NCI-H510A treated with DMSO at 0.1 percent for 48 hours (cell line): ENCODE data around the gene PLAAT4.
A peak's percentile ranks its signal among the peaks of the same experiment; 100 is the strongest.
"Not testable (repeated sequence)": the region's sequence is repeated elsewhere in the genome, so short reads cannot be mapped to it uniquely, and the experiment has no call there.

Source experiments
- DNase-seq: peaks from one replicate; lab custom pipeline; 2025; lab: John Stamatoyannopoulos, UW

Gene PLAAT4

DNA sequence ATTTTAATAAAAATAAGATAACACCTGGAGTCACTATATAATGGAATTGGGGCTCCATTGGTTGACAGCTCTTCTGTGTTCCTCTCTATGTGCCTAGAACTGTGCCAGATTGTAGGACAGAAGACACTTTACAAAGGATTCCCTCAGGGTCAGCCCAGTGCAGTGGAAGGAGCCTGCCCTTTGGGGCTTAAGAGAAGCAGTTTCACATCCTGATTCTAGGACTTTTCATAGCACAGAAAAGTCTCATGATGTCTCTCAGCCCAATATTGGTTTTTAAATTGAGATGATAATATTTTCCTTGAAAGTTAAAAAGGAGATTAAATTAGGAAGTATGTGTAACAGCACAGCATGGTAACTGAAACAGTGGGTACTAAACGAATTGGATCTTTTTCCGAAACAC is 7.1 kb downstream of the PLAAT4 start:
- DNase-seq = no peak

- DNase-seq = no peak
These were observed 10.5 kb downstream of the PLAAT4 start for GRCh38 chr11:63547061-63547460.

DNA sequence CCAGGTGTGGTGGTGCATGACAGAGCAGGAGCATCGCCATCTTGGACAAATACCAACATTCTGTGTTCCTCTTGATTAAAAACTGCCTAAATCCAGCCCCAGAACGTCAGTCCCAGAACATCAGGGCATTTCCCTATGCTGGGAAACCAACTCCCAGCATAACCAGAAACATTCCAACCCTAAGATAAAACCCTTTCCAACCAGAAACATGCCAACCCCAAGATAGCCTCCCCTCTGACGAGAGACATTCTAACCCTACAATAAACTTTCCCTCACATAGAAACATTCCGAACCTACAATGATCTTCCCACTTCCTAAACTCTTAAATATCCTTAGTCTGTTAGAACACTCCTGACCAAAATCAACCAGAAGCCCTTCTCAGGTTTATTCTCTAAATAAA is 11.6 kb downstream of the PLAAT4 start:
- no peak for DNase-seq

DNA sequence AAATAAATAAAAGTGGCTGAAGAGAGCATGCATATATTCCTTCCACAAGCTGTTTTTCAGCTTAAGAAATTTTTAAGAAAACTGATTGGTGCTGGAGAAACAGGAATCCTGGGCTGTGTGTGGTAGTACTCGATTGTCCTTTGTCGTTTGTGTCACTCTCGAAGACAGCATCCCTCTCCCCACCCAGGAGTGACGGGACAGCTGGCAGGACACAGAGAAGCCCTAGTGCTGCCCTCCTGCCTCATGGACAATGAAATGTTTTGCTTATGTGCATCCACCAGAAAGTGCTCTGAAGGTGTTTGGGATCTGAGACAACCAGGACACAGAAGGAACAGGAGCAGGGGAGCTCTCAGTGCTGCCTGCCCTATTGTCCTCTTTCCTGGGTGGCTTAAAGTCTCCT is 12.8 kb downstream of the PLAAT4 start:
- no peak for DNase-seq

- DNase-seq = not testable (repeated sequence)
These were observed 13.6 kb downstream of the PLAAT4 start for GRCh38 chr11:63550156-63550700.

GRCh38 chr11:63551091-63551888 is 14.7 kb downstream of the PLAAT4 start:
- DNase-seq = no peak

GRCh38 chr11:63551889-63552266 is 15.3 kb downstream of the PLAAT4 start:
- no peak for DNase-seq

- no peak for DNase-seq
These were observed 16.3 kb downstream of the PLAAT4 start for GRCh38 chr11:63552921-63553320.

- no peak for DNase-seq
These were observed 17.2 kb downstream of the PLAAT4 start for GRCh38 chr11:63553759-63554158.

DNA sequence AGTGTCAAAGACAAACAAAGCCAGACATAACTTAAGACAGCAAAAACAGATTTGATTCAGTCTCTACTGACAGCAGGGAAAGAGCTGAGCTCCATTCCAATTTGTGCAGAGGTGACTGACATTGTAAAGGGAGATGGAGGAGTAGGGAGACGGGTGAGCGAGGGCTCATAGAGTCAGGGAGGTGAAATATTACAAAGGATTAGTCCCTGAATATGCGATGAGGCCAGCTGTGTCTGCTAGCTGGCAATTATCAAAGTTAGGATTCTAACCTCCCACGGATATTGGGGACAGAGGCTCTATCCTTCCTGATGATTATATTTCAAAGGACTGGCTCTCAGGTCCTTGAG is 18.2 kb downstream of the PLAAT4 start:
- no peak for DNase-seq

GRCh38 chr11:63556404-63557013 is 19.9 kb downstream of the PLAAT4 start:
- no peak for DNase-seq

DNA sequence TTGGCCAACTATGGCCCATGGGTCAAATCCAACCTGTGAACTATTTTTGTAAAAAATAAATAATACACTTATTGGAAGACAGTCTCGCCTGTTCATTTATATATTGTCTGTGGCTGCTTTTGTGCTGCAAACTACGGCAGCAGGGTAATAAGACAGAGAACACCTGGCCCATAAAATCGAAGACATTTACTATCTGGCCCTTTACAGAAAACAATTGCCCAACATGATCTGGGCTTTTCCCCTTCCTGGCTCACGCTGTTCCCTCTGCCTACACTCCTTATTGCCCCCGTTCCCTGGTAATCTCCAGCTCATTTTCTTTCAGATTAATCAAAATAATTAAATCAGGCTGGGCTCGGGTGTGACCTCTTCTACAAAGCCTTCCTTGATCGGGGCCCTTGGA is 21.0 kb downstream of the PLAAT4 start:
- DNase-seq = no peak

- DNase-seq = no peak
These were observed 22.0 kb downstream of the PLAAT4 start for GRCh38 chr11:63558459-63559157.

DNA sequence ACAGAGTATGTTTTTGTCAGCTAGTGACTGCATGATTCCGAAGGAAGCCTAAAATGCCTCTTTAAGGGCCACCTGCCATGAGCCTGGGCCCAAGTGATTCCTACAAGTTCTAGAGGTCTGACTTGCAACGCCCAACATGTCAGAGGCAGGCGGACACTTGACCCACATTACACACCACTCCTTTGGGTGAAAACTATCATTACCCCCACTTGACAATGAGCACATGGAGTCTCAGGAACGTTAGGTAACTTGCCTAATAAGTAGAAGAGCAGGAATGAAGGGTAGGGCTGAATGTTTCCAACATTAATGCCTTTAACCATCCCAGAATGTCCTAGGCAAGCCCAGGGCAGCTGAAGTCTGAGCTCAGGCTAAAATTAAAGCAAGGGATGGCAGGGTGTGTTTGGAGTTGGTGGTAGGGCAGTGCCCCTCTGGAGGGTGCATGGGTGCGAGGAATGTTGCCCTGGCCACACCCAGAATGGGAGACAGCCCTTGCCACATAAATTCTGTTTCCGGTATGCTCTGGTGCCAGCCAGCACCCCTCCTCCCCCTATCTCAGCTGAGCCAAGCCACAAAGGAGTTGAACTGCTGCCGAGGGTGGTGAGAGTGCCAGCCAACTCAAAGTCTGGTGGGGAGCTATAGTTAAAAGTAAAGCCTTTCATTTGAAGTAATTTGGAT is 24.0 kb downstream of the PLAAT4 start:
- no peak for DNase-seq

- DNase-seq = no peak
These were observed 26.8 kb downstream of the PLAAT4 start, which contains the start of gene PLAAT2 for GRCh38 chr11:63563201-63564055. Gene PLAAT2 (minus strand): TSS chr11:63563379. CDS start chr11:63563324, 55 bp downstream.

- peak; percentile 18 for DNase-seq
These were observed 27.6 kb downstream of the PLAAT4 start for GRCh38 chr11:63564056-63564774.

DNA sequence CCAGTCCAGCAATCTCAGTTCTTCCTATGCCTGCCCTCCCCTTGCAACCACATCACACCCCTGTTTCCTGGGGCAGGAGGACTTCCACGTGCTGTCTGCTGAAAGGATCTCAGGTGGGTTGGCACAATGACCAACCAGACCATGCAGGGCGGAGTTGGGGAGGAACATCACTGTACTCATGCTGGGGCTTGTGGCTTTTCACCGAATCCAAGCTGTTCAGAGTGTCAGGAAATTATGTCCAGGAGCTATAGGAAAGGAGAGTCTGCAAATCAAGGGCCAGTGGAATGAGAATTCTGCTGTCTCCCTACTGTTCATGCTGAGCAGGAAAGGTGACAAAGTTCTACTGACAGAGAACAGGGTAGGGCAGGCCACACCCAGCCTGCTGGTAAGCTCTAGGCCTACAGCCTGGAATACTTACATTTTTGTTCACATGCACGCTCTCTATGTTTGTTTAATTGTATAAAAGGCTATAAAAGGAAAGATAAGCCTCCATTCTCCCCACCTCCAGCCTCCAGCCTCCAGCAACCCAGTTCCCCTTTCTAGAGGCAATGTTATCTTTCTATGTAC is 28.3 kb downstream of the PLAAT4 start:
- no peak for DNase-seq

GRCh38 chr11:63567044-63567840 is 30.6 kb downstream of the PLAAT4 start:
- DNase-seq = no peak

GRCh38 chr11:63569570-63569969 is 33.0 kb downstream of the PLAAT4 start:
- no peak for DNase-seq
